Endodermal cell (in vitro differentiated cells): ENCODE results near the gene NRXN3. TPM values are rescaled to one million over a fixed set of nuclear protein-coding genes. Genes with fewer than 3 reads are reported as not detected.

Experiments
- DNase-seq: peaks from one replicate; pipeline ENCODE4 v3.0.0-alpha.2; 2017
- H3K27ac ChIP-seq: 2 replicates; pipeline ENCODE4 v1.5.1; 2013; ENCODE audit warnings: mild to moderate bottlenecking, low read depth, low read length, moderate library complexity
- H3K27me3 ChIP-seq: 2 replicates; pipeline ENCODE4 v1.6.1; 2013; ENCODE audit warnings: mild to moderate bottlenecking, low read length, moderate library complexity; ENCODE audit not compliant: insufficient read depth, control insufficient read depth, poor library complexity, severe bottlenecking
- H3K36me3 ChIP-seq: 2 replicates; pipeline ENCODE4 v1.7.0; 2013; ENCODE audit warnings: mild to moderate bottlenecking, low read length, moderate library complexity; ENCODE audit not compliant: control insufficient read depth, insufficient read depth
- H3K4me1 ChIP-seq: one replicate; pipeline ENCODE4 v1.7.0; 2013; ENCODE audit warnings: low read length; ENCODE audit not compliant: control insufficient read depth, insufficient read depth
- H3K4me3 ChIP-seq: 2 replicates; pipeline ENCODE4 v1.5.1; 2013; ENCODE audit warnings: mild to moderate bottlenecking, low read length, moderate library complexity
- H3K9ac ChIP-seq: 2 replicates; pipeline ENCODE4 v1.6.1; 2013; ENCODE audit warnings: mild to moderate bottlenecking, low read length, moderate library complexity; ENCODE audit not compliant: poor library complexity, severe bottlenecking; ENCODE audit errors: extremely low read depth
- H3K9me3 ChIP-seq: 2 replicates; pipeline ENCODE4 v1.6.1; 2013; ENCODE audit warnings: mild to moderate bottlenecking, low read length, moderate library complexity; ENCODE audit not compliant: control insufficient read depth
- H3K27ac Mint-ChIP-seq: 2 replicates; pipeline ENCODE4 v1.8.0; 2020; ENCODE audit warnings: mixed read lengths
- H3K27me3 Mint-ChIP-seq: 2 replicates; pipeline ENCODE4 v1.8.0; 2021; ENCODE audit warnings: mild to moderate bottlenecking, mixed read lengths; ENCODE audit not compliant: insufficient read depth
- H3K36me3 Mint-ChIP-seq: 2 replicates; pipeline ENCODE4 v1.8.0; 2020; ENCODE audit warnings: low read depth, mixed read lengths
- H3K4me1 Mint-ChIP-seq: 2 replicates; pipeline ENCODE4 v1.8.0; 2020; ENCODE audit warnings: mixed read lengths
- H3K4me3 Mint-ChIP-seq: 2 replicates; pipeline ENCODE4 v1.8.0; 2020; ENCODE audit warnings: mild to moderate bottlenecking, moderate library complexity, mixed read lengths
- H3K9me3 Mint-ChIP-seq: 2 replicates; pipeline ENCODE4 v1.8.0; 2020; ENCODE audit warnings: mild to moderate bottlenecking, mixed read lengths
- CTCF ChIP-seq: fragments of 200-600 bp; sonication (generic); conservative IDR thresholded peaks from 2 replicates; pipeline ENCODE4 v1.5.0; 2021; ENCODE audit warnings: antibody characterized with exemption, mild to moderate bottlenecking
- WGBS, 2 experiments: methylation state at CpG; one replicate each; pipeline versions ENCODE4 v1.1.5 to v1.1.7; 2013; ENCODE audit warnings: missing lambda C conversion rate in 2 of 2, mixed read lengths in 1 of 2; ENCODE audit not compliant: insufficient coverage in 1 of 2, insufficient read length in 1 of 2; 5-methylcytosine and 5-hydroxymethylcytosine counted together
- total RNA-seq, 2 donors: library from RNA; stranded (reverse); fragmentation: NEBNext Ultra II Directional in 1 of 2; extraction: Animal tissue kit (Norgen Biotek cat#: 25700) in 1 of 2; gene quantifications; 2 replicates in 1 of 2; 3 replicates in 1 of 2; pipeline ENCODE4 v1.2.1, GENCODE V29; 2021

Gene NRXN3
- total RNA-seq, 2 donors from 2014 or later: 20.9 to 21.4 TPM

DNA sequence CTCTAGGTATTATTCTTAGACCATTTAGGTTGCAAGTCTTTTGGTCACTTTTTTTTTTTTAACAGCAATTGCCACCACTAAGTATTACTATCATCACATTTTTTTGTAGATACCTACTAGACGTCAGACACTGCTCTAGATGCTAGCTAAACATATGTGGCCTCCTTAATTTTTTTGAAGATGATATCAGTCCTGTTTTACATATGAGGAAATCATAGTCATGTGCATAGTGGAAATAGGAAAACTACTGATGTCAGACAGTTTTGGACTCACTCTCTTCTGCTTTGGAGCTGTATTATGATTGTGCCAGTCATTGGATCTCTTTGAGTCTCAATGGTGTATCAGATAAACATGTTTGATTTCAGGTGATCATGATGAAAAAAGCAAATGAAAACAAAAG is 1736.8 kb downstream of the NRXN3 start:
- no peak for DNase-seq
- Histone ChIP-seq H3K4me1 (no peaks in the 10 kb centered on the region), H3K36me3 (no peaks in the 10 kb centered on the region), H3K27ac (no peak overlapping the region), H3K9me3 (no peaks in the 10 kb centered on the region), H3K9ac (no peak overlapping the region), H3K27me3 (peaks cover 3% of the 10 kb centered on the region), H3K4me3 (no peak overlapping the region)
- Mint-ChIP-seq H3K27ac (no peak overlapping the region), H3K27me3 (no peaks in the 10 kb centered on the region), H3K9me3 (no peaks in the 10 kb centered on the region), H3K4me1 (no peaks in the 10 kb centered on the region), H3K4me3 (no peak overlapping the region), H3K36me3 (no peaks in the 10 kb centered on the region)
- 100% methylated on average over 1 of the region's 1 CpG for WGBS, 2 experiments
- no peak for TF ChIP-seq CTCF

DNA sequence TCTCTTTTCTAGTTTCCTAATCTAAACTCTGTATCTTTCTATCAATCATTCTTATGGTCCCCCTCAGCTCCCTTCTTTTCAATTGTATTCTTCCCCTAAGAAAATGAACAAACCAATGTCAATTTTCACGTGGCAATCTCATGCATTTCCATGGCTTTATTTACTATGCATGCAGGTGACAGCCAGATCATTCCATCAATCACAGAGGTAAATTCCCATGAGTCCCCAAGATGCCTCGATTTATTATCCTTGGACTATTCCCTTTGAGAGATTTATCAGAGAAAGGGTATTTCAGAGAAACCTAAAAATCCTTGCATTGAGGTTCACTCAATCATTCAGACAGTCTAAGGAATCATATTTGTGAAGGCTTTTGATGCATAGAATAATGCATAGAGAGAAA is 1739.9 kb downstream of the NRXN3 start:
- 81 to 95% methylated on average over 2 of the region's 2 CpGs for WGBS, 2 experiments
- H3K27me3 ChIP-seq: no peaks in the 10 kb centered on the region
- Mint-ChIP-seq H3K27me3 (no peaks in the 10 kb centered on the region), H3K4me3 (no peak overlapping the region), H3K9me3 (no peaks in the 10 kb centered on the region), H3K4me1 (no peaks in the 10 kb centered on the region), H3K27ac (no peak overlapping the region), H3K36me3 (no peaks in the 10 kb centered on the region)
- H3K27ac ChIP-seq: no peak overlapping the region
- no peak overlapping the region for H3K4me3 ChIP-seq
- no peak overlapping the region for H3K9ac ChIP-seq
- DNase-seq: no peak
- peaks cover 5% of the 10 kb centered on the region for H3K9me3 ChIP-seq
- no peaks in the 10 kb centered on the region for H3K36me3 ChIP-seq
- no peaks in the 10 kb centered on the region for H3K4me1 ChIP-seq
- TF ChIP-seq CTCF: no peak

DNA sequence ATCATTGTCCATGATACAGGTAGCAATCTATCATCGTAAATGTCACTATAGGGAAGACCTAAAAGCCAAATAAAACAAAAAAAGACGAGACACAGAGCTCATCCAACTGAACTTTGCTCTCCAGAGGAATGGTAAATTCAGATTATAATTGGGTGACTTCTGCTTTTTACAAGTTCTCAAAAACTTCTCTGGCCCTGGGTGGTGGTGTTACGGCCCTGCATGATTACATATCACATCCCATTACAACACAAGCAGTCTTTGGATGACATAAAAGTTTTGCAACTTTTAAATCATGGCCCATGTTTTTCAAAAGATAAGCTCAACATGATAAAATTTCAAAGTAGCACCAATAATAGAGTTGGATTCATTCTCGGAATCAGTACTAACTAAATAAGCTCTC is 1741.6 kb downstream of the NRXN3 start:
- no peaks in the 10 kb centered on the region for H3K9me3 Mint-ChIP-seq
- H3K4me1 Mint-ChIP-seq: no peaks in the 10 kb centered on the region
- Histone ChIP-seq H3K27ac (no peak overlapping the region), H3K27me3 (no peaks in the 10 kb centered on the region), H3K4me1 (no peaks in the 10 kb centered on the region), H3K4me3 (no peak overlapping the region), H3K9ac (no peak overlapping the region), H3K36me3 (no peaks in the 10 kb centered on the region), H3K9me3 (peaks cover 5% of the 10 kb centered on the region)
- no peak for TF ChIP-seq CTCF
- no peak overlapping the region for H3K27ac Mint-ChIP-seq
- H3K36me3 Mint-ChIP-seq: no peaks in the 10 kb centered on the region
- H3K27me3 Mint-ChIP-seq: no peaks in the 10 kb centered on the region
- DNase-seq: no peak
- 86 to 100% methylated on average over 1 to 4 of the region's 4 CpGs for WGBS, 2 experiments
- no peak overlapping the region for H3K4me3 Mint-ChIP-seq
